ENCODE results near the gene PDCD11. TPM values are rescaled to one million over a fixed set of nuclear protein-coding genes. Genes with fewer than 3 reads are reported as not detected.
A peak's percentile ranks its signal among the peaks of the same experiment; 100 is the strongest.
"Not testable (repeated sequence)": the region's sequence is repeated elsewhere in the genome, so short reads cannot be mapped to it uniquely, and the experiment has no call there.

The PDCD11 gene
- polyA plus RNA-seq, 3 donors, result 31.3 to 34.0 (median 33.4) TPM

DNA sequence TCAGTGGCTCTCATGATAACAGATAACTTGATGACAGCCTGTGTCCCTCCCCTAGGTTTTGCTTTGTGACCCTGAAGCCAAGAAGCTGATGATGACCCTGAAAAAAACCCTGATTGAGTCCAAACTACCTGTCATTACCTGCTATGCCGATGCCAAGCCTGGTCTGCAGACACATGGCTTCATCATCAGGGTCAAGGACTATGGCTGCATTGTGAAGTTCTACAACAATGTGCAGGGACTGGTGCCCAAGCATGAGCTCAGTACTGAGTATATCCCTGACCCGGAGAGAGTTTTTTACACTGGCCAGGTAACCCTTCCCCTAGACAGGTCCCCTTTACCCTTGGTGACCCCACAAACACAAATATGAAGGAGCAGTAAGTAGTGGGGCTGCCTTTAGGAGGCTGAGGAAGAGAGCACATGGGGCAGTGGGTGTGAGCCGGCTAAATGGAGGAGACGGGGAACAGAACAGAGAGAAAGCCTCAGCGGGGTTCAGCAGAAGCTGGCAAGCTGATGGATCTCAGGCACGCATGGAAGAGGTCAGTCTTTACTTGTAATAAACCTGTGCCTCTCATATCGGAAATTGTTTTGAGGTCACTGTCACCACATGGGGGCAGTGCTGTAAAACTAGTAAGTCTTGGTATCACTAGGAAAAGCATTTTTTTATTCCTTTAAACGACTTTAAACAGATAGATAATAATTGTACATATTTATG lies 20.2 kb downstream of the PDCD11 start:
- DNase-seq (ENCODE audit: low read depth in 3 of 3, low spot score in 2 of 3), result peak in 2 of 3 donors; percentile 20 to 36

- not testable (repeated sequence) for DNase-seq (ENCODE audit: low read depth in 3 of 3, low spot score in 2 of 3)
Observed at GRCh38 chr10:103417148-103417469, 20.7 kb downstream of the PDCD11 start.

- no peak for DNase-seq (ENCODE audit: low read depth in 3 of 3, low spot score in 2 of 3)
Observed at GRCh38 chr10:103417601-103418000, 21.2 kb downstream of the PDCD11 start.

GRCh38 chr10:103419101-103419500 lies 22.7 kb downstream of the PDCD11 start:
- no peak for DNase-seq (ENCODE audit: low read depth in 3 of 3, low spot score in 2 of 3)

DNA sequence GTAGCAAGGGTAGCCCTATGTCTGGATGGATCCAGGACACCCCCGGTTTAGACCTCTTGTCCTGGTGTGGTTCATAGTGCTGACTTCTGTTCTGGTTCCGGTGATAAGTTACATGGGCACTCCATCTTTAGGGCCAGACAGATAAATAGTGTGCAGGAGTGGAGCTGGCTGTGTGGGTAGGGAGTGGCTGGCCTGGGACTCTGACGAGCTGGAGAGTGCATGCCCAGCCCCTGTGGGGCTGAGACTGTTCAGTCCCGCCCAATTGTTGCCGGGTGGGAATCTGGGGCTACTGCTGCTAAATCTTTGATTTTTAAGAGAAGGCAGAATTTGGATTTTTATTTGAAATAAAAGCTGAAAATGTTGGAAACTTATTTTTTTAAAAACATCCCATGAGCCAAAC lies 27.3 kb downstream of the PDCD11 start:
- DNase-seq (ENCODE audit: low read depth in 3 of 3, low spot score in 2 of 3), result no peak

GRCh38 chr10:103427866-103428265 lies 31.4 kb downstream of the PDCD11 start:
- no peak for DNase-seq (ENCODE audit: low read depth in 3 of 3, low spot score in 2 of 3)

DNA sequence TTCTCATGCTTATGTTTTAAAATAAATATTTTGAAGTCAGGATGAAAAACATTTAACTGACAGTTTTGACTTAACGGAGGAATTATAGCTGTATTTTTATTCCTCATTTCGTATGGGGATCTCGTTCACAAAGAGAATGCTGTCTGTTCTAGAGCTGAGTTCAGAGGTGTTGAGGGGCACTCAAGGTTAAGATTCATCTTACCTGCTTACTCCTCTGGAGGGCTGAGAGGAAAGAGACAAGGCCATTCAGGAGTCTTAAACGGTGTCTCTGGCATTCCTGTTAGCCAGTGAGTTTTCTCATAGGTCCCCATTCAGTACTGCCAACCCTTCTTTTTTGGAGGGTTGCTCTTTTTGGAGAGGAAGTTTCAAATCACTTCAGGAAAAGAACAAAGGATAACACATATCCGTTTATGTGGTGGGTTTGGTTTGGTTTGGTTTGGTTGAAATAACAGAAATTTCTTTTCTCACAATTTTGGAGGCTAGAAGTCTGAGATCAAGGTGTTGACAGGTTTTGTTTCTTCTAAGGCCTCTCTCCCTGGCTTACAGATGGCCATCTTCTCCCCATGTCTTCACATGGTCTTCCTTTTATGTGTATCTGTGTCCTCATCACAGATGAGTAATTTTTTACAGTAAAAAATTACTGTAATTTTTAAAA lies 32.7 kb downstream of the PDCD11 start:
- DNase-seq (ENCODE audit: low read depth in 3 of 3, low spot score in 2 of 3), result no peak

GRCh38 chr10:103429647-103430046 lies 33.2 kb downstream of the PDCD11 start:
- no peak for DNase-seq (ENCODE audit: low read depth in 3 of 3, low spot score in 2 of 3)

GRCh38 chr10:103431902-103432301 lies 35.5 kb downstream of the PDCD11 start:
- DNase-seq (ENCODE audit: low read depth in 3 of 3, low spot score in 2 of 3), result no peak

DNA sequence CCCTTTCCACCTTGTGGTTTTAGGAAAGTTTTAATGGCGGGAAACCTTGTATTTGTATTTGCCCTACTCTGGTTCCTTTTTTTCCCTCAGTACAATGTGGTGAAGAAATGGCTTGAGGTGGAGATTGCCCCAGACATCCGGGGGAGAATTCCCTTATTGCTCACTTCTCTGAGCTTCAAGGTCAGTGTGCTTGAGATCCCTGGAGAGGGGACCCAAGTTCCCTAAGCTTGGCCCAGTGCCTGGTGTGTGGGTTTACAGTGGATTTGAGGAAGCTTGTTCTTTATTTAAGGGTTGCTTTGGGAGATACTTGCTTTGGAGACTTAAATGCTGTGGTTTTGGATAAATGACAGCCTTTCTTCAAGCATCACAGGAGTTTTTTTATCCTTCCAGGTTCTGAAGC lies 37.4 kb downstream of the PDCD11 start:
- no peak for DNase-seq (ENCODE audit: low read depth in 3 of 3, low spot score in 2 of 3)

- no peak for DNase-seq (ENCODE audit: low read depth in 3 of 3, low spot score in 2 of 3)
Observed at GRCh38 chr10:103439776-103440175, 43.4 kb downstream of the PDCD11 start.

DNA sequence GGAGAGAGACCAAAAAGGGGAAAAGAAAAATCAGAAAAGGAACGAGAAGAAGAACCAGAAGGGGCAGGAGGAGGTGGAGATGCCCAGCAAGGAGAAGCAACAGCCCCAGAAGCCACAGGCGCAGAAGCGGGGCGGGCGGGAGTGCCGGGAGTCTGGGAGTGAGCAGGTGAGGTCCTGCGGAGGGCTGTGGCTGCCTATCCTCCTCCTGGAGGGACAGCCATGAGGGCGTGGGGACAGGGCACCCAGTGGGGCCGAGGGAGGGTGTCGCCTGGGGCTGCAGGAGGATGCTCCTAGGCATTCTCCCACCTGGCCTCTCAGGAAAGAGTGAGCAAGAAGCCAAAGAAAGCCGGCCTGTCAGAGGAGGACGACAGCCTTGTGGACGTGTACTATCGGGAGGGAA lies 44.0 kb downstream of the PDCD11 start:
- no peak for DNase-seq (ENCODE audit: low read depth in 3 of 3, low spot score in 2 of 3)

GRCh38 chr10:103441206-103441605 lies 44.8 kb downstream of the PDCD11 start:
- no peak for DNase-seq (ENCODE audit: low read depth in 3 of 3, low spot score in 2 of 3)

DNA sequence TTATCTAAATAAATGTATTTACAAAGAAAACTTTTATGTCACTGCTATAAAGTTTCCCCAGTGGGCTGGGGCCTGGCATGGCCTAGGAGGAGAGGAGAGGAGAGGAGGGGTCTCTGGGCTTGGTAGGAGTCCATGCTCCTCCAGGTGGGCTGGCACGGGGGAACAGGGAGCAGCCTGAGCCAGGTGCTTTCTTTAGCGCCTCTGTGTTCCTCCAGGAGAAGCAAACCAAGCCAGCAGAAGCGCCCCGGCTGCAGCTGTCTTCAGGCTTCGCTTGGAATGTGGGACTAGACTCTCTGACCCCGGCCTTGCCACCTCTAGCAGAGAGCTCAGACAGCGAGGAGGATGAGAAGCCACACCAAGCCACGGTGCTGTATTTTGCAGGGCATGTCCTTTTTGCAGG lies 45.2 kb downstream of the PDCD11 start:
- DNase-seq (ENCODE audit: low read depth in 3 of 3, low spot score in 2 of 3), result no peak

- DNase-seq (ENCODE audit: low read depth in 3 of 3, low spot score in 2 of 3), result no peak
Observed at GRCh38 chr10:103442031-103442461, 45.6 kb downstream of the PDCD11 start.

DNA sequence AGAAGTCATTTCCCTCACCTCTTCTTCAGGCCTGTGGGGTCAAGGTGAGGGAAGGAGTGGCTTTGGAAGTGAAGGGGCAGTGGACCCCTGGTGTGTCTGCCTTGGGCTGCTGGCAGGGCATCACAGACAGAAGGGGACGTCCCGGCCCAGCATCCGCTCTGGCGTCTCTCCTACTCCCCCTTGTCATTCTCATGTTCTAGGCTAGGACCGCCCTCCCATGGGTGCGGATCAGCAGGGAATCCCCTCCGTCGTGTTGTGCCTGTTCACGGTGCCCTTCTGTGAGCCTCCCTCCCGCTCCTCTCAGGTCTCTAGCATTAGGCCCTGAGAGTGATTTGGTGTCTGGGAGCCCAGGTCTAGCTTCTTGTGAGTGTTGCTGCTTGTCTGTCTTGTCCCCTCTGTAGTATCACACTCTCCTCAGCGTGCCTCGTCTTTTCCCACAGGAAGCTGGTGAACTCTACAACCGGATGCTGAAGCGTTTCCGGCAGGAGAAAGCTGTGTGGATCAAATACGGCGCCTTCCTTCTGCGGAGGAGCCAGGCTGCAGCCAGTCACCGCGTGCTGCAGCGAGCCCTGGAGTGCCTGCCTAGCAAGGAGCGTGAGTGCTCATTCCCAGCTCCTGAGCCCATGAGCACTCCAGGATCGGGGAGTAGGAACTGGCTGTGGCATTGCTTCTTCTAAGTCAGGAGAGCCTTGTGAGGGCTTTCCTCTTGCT lies 47.2 kb downstream of the PDCD11 start:
- DNase-seq (ENCODE audit: low read depth in 3 of 3, low spot score in 2 of 3), result no peak

GRCh38 chr10:103444478-103444877 lies 48.1 kb downstream of the PDCD11 start:
- DNase-seq (ENCODE audit: low read depth in 3 of 3, low spot score in 2 of 3), result no peak

- DNase-seq (ENCODE audit: low read depth in 3 of 3, low spot score in 2 of 3), result no peak
Observed at GRCh38 chr10:103445366-103445765, 48.9 kb downstream of the PDCD11 start.

- no peak for DNase-seq (ENCODE audit: low read depth in 3 of 3, low spot score in 2 of 3)
Observed at GRCh38 chr10:103445767-103446567, 49.5 kb downstream of the PDCD11 start.

GRCh38 chr10:103447187-103447586 lies 50.8 kb downstream of the PDCD11 start:
- DNase-seq (ENCODE audit: low read depth in 3 of 3, low spot score in 2 of 3), result no peak

DNA sequence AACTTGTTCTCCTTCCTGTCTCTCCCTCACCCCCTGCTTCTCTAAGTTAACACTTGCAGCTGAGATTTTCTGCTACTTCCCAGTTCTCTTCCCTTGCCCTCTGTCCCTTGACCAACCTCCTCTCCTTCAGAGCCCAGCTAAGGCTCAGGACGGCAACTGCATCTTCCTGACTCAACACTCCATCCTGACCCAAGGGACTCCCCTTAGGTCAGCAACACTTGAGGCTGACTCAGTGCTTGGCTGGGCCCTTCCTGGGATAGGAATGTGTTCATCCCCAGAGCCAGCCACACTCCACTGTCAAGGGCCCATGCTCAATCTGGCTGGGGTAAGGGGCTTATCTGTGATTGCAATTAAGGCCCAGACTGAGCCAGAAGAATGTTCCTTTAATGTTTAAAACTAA lies 52.3 kb downstream of the PDCD11 start:
- DNase-seq (ENCODE audit: low read depth in 3 of 3, low spot score in 2 of 3), result no peak
